ENCODE results near the gene EXOC3L1.

- TF ChIP-seq, protein P1, sequence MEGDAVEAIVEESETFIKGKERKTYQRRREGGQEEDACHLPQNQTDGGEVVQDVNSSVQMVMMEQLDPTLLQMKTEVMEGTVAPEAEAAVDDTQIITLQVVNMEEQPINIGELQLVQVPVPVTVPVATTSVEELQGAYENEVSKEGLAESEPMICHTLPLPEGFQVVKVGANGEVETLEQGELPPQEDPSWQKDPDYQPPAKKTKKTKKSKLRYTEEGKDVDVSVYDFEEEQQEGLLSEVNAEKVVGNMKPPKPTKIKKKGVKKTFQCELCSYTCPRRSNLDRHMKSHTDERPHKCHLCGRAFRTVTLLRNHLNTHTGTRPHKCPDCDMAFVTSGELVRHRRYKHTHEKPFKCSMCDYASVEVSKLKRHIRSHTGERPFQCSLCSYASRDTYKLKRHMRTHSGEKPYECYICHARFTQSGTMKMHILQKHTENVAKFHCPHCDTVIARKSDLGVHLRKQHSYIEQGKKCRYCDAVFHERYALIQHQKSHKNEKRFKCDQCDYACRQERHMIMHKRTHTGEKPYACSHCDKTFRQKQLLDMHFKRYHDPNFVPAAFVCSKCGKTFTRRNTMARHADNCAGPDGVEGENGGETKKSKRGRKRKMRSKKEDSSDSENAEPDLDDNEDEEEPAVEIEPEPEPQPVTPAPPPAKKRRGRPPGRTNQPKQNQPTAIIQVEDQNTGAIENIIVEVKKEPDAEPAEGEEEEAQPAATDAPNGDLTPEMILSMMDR (IDR thresholded peaks at IDR 0.05 in 2 of 3, conservative IDR thresholded peaks at IDR 0.05 in 1 of 3; ENCODE audit: borderline replicate concordance in 1 of 3, insufficient read depth in 1 of 3, low read depth in 2 of 3, low read length in 2 of 3): no peak
- TF ChIP-seq SRF (IDR thresholded peaks at IDR 0.05; ENCODE audit: low read depth) (no peak), POLR2AphosphoS5 (IDR thresholded peaks at IDR 0.05; ENCODE audit: low read depth, low read length) (no peak), RAD21 (IDR thresholded peaks at IDR 0.05; ENCODE audit: low read depth) (no peak), EZH2 (IDR thresholded peaks at IDR 0.05) (no peak), POLR2A (IDR thresholded peaks at IDR 0.05; ENCODE audit: borderline replicate concordance, extremely low read depth, insufficient read depth, insufficient read length) (no peak), ZNF274 (IDR thresholded peaks at IDR 0.05; ENCODE audit: low read depth, low read length) (no peak), REST (IDR thresholded peaks at IDR 0.05; ENCODE audit: low read depth) (no peak), EGR1 (IDR thresholded peaks at IDR 0.05; ENCODE audit: low read depth) (no peak), SP1 (IDR thresholded peaks at IDR 0.05; ENCODE audit: low read depth) (no peak), SIN3A (IDR thresholded peaks at IDR 0.05; ENCODE audit: low read depth) (no peak), CEBPB (IDR thresholded peaks at IDR 0.05; ENCODE audit: low read depth) (no peak)
These were observed 14.1 kb upstream of the EXOC3L1 start for GRCh38 chr16:67204076-67204475.

All from HCT116 (cell line).